B cell (primary cell): ENCODE data around the gene TACC3.

ENCODE experiments used
- EZH2 ChIP-seq: IDR thresholded peaks from 2 replicates; pipeline ENCODE4 v1.6.1; 2012; ENCODE audit warnings: borderline replicate concordance, low read depth, mild to moderate bottlenecking, moderate library complexity, low read length; ENCODE audit not compliant: insufficient read depth, poor library complexity, severe bottlenecking
- TF ChIP-seq, protein P1 (sequence below): fragments of 200-600 bp; IDR thresholded peaks from one replicate; pipeline ENCODE4 v1.8.0; 2022; ENCODE audit warnings: antibody characterized with exemption, mild to moderate bottlenecking

- TF ChIP-seq, protein P1, sequence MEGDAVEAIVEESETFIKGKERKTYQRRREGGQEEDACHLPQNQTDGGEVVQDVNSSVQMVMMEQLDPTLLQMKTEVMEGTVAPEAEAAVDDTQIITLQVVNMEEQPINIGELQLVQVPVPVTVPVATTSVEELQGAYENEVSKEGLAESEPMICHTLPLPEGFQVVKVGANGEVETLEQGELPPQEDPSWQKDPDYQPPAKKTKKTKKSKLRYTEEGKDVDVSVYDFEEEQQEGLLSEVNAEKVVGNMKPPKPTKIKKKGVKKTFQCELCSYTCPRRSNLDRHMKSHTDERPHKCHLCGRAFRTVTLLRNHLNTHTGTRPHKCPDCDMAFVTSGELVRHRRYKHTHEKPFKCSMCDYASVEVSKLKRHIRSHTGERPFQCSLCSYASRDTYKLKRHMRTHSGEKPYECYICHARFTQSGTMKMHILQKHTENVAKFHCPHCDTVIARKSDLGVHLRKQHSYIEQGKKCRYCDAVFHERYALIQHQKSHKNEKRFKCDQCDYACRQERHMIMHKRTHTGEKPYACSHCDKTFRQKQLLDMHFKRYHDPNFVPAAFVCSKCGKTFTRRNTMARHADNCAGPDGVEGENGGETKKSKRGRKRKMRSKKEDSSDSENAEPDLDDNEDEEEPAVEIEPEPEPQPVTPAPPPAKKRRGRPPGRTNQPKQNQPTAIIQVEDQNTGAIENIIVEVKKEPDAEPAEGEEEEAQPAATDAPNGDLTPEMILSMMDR, result no peak
- no peak for TF ChIP-seq EZH2
These were observed 62.6 kb downstream of the TACC3 start for GRCh38 chr4:1783970-1784369.
